Cardiac muscle cell (in vitro differentiated cells and primary cell): ENCODE data around the gene HSPB8. TPM values are rescaled to one million over a fixed set of nuclear protein-coding genes. Genes with fewer than 3 reads are reported as not detected.
A peak's percentile ranks its signal among the peaks of the same experiment; 100 is the strongest.

Experiments used
- DNase-seq, 2 donors: peaks; one replicate each; pipeline versions ENCODE4 v3.0.0 to v3.0.0-alpha.2; 2010 to 2017; ENCODE audit warnings: low read depth in 1 of 2, low spot score in 1 of 2
- H3K27ac ChIP-seq: fragments of 200-600 bp; sonication (generic); 2 replicates; pipeline ENCODE4 v1.5.1; 2016
- H3K27me3 ChIP-seq: fragments of 200-600 bp; sonication (generic); 2 replicates; pipeline ENCODE4 v1.6.0; 2016; ENCODE audit warnings: control low read depth
- H3K36me3 ChIP-seq: fragments of 200-600 bp; sonication (generic); 2 replicates; pipeline ENCODE4 v1.5.1; 2016; ENCODE audit warnings: control low read depth
- H3K4me1 ChIP-seq: fragments of 200-600 bp; sonication (generic); 2 replicates; pipeline ENCODE4 v1.8.1; 2017; ENCODE audit warnings: low read depth, mild to moderate bottlenecking, mixed run types
- H3K4me3 ChIP-seq: fragments of 200-600 bp; sonication (generic); 2 replicates; pipeline ENCODE4 v1.5.1; 2016; ENCODE audit warnings: mild to moderate bottlenecking
- H3K9me3 ChIP-seq: fragments of 200-600 bp; sonication (generic); 2 replicates; pipeline ENCODE4 v1.5.1; 2017; ENCODE audit warnings: low read depth, mild to moderate bottlenecking, control low read depth
- CTCF ChIP-seq: IDR thresholded peaks from 2 replicates; pipeline ENCODE4 v1.5.1; 2012; ENCODE audit warnings: low read depth, mild to moderate bottlenecking, low read length
- polyA plus RNA-seq: library from polyadenylated mRNA; unstranded; fragments of >200 nt; fragmentation: Nextera tagmentation; extraction: Ambion mirVana; gene quantifications from 2 replicates; pipeline ENCODE4 v1.2.1, GENCODE V29; 2016
- total RNA-seq: library from RNA; depleted of rRNA; stranded (reverse); fragments of >200 nt; gene quantifications from 2 replicates; pipeline ENCODE4 v1.2.3, GENCODE V29; 2016

The HSPB8 gene
- total and polyA plus RNA-seq, 2 experiments from 2014 or later: 93.5 to 99.2 TPM

GRCh38 chr12:119179335-119180021 is 747 bp downstream of the HSPB8 start:
- H3K4me3 ChIP-seq: peak overlapping the region; percentile 40
- H3K27ac ChIP-seq: peak overlapping the region; percentile 100
- H3K4me1 ChIP-seq: peaks cover 36% of the 10 kb centered on the region
- H3K36me3 ChIP-seq: no peaks in the 10 kb centered on the region
- peak; percentile 44 to 89 for DNase-seq
- H3K27me3 ChIP-seq: no peaks in the 10 kb centered on the region
- no peak for TF ChIP-seq CTCF
- H3K9me3 ChIP-seq: no peaks in the 10 kb centered on the region

GRCh38 chr12:119180380-119181040 is 1.8 kb downstream of the HSPB8 start:
- H3K27me3 ChIP-seq: no peaks in the 10 kb centered on the region
- peak; percentile 38 to 79 for DNase-seq
- peaks cover 36% of the 10 kb centered on the region for H3K4me1 ChIP-seq

GRCh38 chr12:119181202-119181601 is 2.5 kb downstream of the HSPB8 start:
- TF ChIP-seq CTCF: no peak
- DNase-seq: no peak
- H3K4me1 ChIP-seq: peaks cover 36% of the 10 kb centered on the region
- H3K4me3 ChIP-seq: peak overlapping the region; percentile 40
- no peaks in the 10 kb centered on the region for H3K27me3 ChIP-seq
- H3K27ac ChIP-seq: peak overlapping the region; percentile 100
- no peaks in the 10 kb centered on the region for H3K9me3 ChIP-seq
- H3K36me3 ChIP-seq: no peaks in the 10 kb centered on the region

More at GRCh38 chr12:119180380-119181040, 1.8 kb downstream of the HSPB8 start:
- no peak for TF ChIP-seq CTCF
- no peaks in the 10 kb centered on the region for H3K9me3 ChIP-seq
- H3K4me3 ChIP-seq: peak overlapping the region; percentile 40
- H3K27ac ChIP-seq: peak overlapping the region; percentile 100
- no peaks in the 10 kb centered on the region for H3K36me3 ChIP-seq

GRCh38 chr12:119181944-119182343 is 3.2 kb downstream of the HSPB8 start:
- no peak for DNase-seq
- TF ChIP-seq CTCF: no peak
- H3K27ac ChIP-seq: no peak overlapping the region
- no peaks in the 10 kb centered on the region for H3K27me3 ChIP-seq
- H3K4me3 ChIP-seq: peak overlapping the region; percentile 40
- peaks cover 36% of the 10 kb centered on the region for H3K4me1 ChIP-seq
- H3K9me3 ChIP-seq: no peaks in the 10 kb centered on the region
- no peaks in the 10 kb centered on the region for H3K36me3 ChIP-seq

- H3K4me3 ChIP-seq: no peak overlapping the region
- H3K36me3 ChIP-seq: peaks cover 8% of the 10 kb centered on the region
- no peaks in the 10 kb centered on the region for H3K9me3 ChIP-seq
- no peak for TF ChIP-seq CTCF
- no peaks in the 10 kb centered on the region for H3K27me3 ChIP-seq
- peak in 1 of 2 donors; percentile 85 for DNase-seq
- peaks cover 34% of the 10 kb centered on the region for H3K4me1 ChIP-seq
- H3K27ac ChIP-seq: peak overlapping the region; percentile 29
Observed at GRCh38 chr12:119182701-119183493, 4.2 kb downstream of the HSPB8 start.
